NOMO-1 treated with DMSO at 0.1 percent for 48 hours (cell line): ENCODE results near the gene TLE3.
"Not testable (repeated sequence)": the region's sequence is repeated elsewhere in the genome, so short reads cannot be mapped to it uniquely, and the experiment has no call there.

Source experiments
- DNase-seq: peaks from one replicate; lab custom pipeline; 2025; ENCODE audit not compliant: unreplicated experiment; lab: John Stamatoyannopoulos, UW

The TLE3 gene

DNA sequence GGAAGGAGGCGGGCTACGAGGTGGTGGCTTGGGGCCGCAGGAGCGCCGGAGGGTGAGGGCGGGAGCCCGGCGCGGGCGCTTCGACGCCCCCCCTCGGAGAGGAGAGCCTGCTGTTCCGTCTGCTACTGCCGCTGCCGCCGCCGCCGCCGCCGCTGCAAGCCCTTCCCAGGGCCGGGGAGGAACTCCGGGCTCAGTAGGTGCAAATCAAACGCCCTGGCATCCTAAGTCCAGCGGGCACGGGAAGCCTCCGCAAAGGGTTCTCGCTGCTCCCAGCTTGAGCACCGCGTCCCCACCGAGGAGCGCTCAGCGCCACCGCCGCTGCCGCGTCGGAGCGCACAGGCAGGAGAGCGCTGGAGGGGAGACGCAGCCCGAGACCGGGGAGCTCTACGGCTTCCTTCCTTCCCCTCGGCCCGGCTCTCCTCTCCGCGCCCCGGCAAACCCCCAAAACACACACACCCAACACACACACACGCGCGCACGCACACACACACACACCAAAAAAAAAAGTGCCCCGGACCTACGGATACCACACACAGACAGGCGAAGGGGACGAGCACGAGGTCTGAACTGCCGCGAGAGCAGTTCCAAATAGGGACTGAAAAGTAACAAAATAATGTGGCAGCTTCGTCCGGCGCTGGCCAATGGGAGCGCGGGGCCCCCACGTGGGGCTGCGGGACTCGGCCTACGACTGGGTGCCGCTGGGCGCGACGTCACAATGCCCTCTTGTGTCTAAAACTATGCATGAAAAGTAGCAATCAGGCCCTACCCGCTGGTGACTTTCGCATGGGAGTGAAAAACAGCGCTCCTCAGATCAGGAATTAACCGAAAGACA lies at the start of gene TLE3:
Gene TLE3, minus strand, starts transcription at position 597 of the 832 bp plus-strand sequence. CDS start 1,119 bp downstream, outside the sequence.
- peak; percentile 98 for DNase-seq

DNA sequence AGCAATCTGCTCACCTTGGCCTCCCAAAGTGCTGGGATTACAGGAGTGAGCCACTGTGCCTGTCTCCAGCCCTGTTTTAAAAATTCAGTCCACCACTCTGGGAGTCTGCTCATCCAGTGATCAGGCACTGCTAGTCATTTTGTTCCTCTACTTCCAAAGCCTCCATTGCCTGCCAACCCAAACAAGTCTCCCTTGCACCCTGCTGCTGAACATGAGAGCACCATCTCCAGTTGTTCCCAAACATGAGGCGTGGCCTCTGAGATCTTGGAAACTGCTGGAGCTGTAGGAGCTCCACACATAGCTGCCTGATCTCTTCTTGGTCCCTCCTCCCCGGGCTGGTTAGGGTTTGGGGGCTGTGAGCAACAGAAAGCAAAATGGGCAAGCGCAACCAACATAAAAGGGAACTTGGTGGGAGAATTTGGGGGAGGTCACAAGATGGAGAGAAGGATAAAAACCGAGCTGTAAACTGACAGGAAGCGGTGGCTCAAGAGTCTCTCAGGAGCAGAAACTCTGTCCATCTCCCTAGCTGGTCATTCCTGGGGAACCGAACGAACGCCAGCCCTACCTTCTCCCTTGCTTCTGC lies 49.6 kb upstream of the TLE3 start:
- peak; percentile 29 for DNase-seq

DNA sequence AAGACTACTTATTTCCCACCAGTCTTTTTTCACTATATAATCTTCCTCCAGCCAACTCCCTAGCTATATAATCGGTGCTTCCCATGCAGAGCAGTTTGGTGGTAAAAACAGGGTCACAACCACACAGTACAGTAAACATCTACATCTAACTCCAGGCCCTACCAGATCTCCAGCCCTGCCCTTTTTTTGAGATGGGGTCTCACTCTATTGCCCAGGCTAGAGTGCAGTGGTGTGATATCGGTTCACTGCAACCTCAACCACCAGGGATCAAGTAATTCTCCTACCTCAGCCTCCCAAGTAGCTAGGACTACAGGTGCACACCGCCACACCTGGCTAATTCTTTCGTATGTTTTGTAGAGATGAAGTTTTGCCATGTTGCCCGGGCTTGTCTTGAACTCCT lies 49.1 kb upstream of the TLE3 start:
- DNase-seq = no peak

DNA sequence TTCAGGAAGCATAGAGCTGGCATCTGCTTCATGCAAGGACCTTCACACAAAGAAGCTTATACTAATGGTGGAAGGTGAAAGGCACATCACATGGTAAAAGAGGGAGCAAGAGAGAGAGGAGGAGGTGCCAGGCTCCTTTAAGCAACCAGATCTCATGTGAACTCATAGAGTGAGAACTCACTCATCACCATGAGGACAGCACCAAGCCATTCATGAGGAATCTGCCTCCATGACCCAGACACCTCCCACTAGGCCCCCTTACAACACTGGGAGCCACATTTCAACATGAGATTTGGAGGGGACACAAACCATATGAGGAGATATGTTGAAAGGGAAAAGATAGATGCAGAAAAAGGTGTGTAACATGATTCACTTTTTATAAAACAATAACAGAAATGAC lies 48.4 kb upstream of the TLE3 start:
- DNase-seq = no peak

DNA sequence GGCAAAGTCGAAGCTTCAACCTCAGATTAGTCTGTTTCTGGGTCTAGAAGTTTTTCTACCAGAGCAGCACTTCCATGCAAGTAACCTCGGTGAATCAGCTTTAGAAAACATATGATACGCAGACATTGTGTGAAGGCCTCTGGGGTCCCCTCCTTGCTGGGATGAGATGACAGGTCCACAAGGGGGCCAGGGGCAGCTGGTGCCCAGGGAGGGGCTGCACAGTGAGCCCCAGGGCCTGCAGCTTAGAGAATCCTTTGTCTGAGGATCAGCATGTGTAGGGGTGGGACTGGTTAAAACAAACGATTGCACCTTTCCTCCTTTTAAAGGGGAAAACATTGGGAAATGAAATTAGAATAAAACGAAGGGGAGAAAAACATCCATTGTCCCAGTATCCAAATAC lies 47.5 kb upstream of the TLE3 start:
- no peak for DNase-seq

DNA sequence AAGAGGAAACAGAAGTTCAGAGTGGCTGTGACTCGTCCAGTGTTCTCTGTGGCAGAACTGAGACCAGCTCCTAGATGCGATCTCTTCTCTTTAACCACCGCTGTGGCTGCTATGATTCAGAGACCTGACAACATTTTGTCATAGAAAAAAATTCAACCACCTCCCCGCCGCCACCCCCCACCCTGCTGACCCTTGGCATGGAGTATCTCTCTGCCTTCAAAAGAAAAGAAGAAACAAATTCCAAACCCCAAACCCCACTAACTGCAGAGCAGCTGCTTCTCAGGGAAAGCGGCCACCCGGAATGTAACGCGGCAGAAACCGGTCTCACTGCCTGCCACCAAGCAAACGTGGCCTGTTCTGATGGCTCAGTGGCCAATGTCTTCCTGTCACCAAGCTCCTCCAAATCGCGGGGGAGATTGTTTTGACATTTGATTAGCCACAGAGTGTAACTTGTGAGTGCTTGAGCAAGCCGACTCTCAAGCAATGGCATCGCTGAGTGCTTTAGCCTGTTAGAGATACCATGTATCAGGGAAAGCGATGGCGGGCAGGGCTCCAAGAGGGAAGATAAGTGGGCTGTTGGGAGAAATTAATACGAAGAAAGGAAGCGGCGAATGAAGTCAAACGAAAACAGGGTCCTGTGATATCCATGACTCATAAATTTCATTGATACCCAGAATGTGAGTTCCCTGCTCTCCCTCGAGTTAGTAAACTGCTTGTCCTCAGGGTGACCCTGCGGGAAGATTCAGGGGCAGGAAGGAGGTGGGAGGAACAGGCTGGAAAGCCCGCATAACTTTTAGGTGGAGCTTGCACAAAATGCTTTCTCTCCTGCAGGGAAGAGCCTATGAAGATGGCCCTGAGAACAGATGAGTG lies 44.8 kb upstream of the TLE3 start:
- DNase-seq = peak; percentile 91

DNA sequence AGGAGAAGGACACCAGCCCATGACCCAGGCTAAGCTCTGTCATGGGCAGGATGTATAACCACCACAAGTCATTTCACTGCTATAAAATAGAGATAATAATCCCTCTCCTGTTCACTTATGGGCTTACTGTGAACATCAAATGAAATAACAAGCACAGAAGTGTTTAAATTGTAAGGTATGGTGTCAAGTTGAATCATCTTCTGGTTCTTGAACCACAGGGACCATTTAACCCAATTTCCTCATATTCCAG lies 44.3 kb upstream of the TLE3 start:
- DNase-seq = no peak

DNA sequence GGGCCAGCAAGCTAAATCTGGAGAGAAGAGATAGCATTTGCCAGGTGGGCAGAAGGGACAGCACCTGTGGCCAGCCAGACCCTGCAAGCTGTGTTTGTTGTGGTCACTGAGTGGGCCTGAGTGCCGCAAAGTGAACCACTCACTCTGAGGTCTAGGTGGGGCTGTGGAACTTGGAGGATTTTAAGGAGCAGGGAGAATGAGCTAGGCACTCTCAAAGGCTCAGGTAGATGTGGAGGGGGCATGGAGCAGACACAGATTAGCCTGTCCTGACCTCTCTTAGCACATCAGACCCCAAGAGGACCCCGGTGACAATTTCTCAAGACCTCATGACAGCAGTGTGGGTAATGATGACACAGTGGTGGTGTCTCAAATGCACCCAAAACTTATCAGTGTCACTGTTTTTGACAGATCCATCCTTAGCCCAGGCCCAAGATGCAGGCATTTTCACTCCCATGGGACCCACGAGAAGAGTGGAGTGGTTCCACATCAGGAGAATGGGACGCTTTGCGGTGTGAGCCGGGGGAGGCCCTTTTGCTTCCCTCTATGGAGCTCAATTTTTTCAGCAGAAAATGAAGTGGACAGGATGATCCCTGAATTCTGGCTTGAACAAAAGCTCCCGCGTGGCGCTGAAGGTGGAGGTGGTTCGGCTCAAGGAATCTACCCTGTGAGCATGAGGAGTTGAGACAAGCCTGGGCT lies 43.8 kb upstream of the TLE3 start:
- no peak for DNase-seq

DNA sequence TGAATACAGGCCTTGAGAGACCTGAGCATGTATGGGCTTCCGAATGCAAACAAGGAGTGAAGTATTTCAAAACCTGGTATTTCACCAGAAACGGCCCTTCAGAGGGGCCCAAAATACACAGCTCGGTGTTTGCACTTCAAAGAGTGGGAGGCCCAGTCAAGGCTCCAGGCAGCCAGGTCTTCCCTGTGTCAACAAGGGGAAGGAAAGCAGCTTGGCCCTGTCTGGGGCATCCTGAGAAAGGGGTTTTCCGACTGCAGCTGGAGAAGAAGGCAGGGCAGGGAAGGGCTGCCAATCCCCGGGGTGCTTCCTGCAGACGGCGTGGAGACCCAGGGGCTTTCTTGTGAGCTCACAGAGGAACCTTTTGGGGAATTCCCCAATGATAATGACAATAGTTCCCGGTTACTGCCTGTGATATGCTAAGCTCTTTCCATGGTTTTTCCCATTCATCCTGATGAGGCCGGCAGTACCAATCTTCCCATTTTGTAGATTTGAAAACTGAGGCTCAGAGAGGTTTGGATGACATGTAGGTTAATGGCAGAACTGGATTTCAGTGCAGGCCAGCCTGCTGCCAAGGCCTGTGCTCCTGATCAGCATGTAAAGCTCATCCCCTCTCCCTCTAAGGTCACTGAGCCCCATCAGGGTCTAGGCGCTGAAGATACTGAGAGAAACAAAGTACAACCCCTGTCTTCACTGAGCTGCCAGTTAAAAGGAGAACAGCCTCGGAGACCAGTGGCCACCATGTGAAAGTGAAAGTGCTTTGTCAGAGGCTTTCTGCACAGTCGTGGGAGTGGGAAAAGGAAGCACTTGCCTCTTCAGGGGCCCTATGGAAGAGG lies 43.0 kb upstream of the TLE3 start:
- peak; percentile 61 for DNase-seq

DNA sequence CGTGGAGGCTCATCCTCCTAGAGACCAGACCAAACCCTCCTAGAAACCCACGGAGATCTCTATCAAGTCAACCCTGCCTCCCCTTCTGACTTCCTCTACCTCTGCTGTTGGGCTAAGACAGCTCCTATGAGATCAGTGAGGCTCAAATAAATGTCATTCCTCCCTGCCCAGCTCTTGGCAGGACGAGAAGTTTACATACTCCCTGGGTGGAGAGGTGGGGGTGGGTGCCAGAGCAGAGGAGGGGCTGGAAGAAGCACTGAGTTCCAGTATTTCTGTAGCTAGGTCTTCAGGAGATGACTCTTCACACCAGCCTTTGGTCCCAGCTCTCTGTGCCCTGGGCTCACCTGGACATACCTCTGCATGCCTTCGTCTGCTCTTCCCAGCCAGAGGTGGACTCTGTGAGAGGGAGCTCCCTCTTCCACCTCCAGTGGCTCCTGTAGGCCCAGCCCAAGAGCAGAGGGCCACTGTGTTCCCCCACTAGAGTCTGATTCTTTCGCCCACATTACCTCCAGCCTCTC lies 42.4 kb upstream of the TLE3 start:
- DNase-seq = no peak

DNA sequence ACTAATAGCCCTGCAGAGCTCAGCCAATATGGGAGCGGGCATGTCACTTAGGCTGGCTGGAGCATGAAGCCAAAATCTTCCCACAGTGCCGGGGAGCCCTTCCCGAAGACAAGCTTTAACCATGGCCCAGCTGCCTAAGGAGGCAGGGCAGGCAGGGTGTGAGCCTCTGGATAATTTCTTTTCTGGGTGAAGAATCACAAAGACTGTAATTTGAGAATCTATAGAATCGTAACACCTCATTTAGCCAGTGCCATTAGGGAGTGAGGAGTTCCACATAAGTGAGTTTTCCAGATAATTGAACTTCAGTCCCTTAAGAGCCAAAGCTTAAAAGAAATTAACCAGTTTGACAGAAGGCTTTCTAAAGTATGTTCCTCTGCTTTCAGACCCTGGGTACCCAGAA lies 40.2 kb upstream of the TLE3 start:
- no peak for DNase-seq

DNA sequence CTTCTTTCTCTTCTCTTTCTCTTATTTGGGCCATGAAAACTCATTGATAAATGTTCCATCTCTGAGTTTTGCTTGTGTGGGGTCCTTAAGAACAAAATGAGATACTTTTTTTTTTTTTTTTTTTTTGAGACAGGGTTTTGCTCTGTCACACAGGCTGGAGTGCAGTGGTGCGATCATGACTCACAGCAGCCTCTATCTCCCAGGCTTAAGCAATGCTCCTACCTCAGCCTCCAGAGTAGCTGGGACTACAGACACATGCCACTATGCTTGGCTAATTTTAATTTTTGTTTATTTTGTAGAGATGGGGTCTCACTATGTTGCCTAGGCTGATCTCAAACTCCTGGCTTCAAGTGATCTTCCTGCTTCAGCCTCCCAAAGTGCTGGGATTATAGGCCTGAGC lies 39.3 kb upstream of the TLE3 start:
- not testable (repeated sequence) for DNase-seq

DNA sequence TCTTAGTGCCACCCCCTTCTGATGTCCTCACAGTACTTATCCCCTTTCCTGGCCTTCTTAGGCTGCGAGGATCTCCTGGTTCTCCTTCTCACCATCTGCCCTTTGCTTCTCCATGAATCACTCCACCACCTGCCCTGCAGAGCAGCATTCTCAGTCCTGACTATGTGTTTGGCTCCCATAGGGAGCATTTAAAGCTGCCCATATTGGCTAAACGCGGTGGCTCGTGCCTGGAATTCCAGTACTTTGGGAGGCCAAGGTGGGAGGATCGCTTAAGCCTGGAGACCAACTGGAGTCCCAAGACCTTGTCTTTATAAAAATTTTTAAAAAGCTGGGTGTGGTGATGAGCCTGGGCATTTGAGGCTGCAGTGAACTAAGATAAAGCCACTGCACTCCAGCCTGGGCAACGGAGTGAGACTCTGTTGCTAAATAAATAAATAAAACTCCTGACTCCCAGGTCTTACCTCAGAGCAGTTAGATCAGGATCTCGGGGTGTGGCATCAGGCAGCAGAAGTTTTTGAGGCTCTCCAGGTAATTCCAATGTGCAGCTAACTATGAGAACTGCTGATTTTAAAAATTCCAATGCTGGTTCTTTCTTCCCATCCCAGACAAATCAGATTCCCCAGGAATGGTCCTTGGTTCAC lies 36.2 kb upstream of the TLE3 start:
- no peak for DNase-seq

DNA sequence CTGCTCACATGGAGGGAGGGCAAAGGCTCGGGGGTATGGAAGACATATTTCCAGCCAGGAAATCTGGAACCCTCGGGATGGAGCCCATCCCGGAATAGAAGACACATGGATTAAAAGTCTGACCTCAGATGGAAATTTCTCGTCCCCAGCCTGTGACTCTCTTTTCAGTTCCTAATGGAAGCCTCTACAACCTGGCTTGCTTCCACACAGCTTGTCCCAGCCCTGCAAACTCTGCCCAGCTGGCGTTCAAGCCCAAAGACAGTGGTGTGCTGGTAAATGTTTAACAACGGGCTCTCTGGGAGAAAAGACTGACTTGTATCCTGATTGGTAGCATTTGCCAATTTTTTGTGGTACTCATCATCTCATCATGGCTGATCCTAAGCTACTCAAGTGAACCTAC lies 35.6 kb upstream of the TLE3 start:
- no peak for DNase-seq

DNA sequence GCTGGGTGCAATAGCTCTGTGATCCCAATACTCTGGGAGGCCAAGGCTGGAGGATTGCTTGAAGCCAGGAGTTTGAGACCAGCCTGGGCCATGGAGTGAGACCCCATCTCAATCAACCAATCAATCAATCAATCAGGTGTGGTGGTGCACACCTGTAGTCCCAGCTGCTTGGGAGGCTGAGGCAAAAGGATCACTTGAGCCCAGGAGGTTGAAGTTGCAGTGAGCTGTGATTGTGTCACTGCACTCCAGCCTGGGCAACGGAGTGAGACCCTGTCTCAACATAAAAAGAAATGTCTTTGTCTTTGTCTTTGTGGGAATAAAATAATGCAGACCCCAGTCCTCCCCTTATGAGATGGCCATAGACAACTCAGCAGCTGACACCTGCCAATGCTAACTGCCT lies 34.9 kb upstream of the TLE3 start:
- no peak for DNase-seq

DNA sequence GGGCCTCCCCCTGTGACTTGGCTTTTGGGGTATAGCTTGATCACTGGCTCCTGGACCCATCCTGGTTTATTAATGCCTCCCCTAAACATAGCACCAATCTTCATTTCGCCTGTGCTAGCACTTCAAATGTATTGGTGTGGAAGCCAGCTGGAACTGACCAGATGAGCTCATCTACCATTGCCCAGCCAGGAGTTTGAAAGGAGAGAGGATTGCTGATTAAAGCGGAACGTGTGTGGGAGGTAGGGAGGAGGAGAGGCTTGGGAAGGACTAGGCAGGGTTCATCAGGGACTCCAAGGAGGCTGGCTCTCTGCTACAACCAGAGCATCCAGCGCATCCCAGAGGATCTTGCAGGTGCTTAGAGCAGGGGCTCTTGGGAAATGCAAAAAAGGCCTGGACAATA lies 34.4 kb upstream of the TLE3 start:
- no peak for DNase-seq

DNA sequence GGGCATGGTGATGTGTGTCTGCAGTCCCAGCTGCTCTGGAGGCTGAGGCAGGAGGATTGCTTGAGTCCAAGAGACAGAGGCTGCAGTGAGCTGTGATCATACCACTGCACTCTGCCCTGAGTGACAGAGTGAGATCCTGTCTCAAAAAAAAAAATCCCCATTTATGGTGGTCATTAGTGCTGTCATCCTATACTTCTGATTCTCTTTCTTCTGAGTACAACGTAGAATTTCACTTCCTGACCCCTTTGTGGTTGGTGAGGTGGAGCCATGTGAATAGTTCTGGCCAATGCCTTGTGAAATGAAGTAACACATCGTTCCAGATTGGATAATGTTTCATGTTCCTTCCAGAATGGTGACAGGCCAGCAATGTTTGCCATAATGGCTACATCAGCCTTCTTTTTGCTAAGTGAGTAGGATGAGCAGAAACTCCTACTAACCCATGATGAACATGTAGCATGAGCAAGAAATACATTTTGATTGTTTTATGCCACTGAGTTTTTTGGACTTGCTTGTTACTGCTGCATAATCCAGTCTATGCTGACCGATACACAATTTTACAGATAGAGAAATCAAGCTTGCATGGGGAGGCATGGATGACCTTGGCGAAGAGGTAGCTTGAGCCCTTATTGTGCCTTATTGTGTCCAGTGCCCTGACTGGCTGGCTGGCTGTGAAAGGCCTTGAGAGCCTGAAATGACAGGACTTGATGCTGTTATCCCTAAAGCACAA lies 30.9 kb upstream of the TLE3 start:
- DNase-seq = no peak

DNA sequence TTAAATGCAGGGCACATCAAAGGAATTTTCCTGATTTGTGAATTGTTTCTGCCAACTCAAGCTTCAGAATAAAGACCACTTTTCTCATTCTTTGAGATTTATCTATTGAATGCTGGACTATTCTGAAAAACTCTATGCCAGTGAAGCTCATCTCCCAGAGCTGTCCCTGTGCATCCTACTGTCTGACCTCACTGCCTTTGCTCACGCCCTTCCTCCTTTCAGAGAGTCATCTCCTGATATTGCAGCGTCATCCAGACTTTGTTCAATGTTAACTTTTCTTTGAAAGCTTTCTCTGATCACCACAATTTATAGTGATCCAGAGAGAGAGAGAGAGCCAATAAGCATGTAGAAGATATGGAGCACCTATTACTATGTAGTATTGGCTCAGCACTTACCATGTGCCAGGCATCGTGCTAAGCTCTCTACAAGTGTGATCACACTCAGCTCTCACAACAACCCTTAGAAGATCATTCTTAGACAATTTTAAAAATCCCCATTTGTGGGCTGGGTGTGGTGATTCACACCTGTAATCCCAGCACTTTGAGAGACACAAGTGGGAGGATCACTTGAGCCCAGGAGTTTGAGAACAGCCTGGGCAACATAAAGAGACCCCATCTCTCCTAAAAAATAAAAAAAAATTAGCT lies 30.2 kb upstream of the TLE3 start:
- no peak for DNase-seq

DNA sequence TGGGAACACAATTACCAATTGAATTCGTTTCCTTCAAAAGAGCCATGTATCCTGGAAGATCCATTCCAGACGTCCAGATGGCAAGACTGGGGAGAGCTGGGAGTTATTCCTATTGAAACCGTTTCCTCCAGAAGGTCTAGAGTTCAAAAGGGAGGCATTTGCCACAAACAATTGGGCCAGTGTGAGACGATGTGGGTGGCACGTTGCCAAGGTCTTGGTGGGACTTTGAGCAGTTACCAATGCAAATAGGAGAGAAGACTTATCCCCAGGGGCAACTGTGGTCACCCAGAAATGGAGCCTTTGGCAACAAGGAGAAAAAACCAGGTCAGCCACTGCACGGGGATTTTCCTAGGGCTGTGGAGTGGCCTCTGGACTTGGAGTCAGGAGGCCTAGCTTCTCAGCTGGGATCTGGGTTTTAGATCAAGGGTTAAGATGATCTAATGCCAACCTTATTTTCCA lies 29.6 kb upstream of the TLE3 start:
- no peak for DNase-seq
